Measurements from ENCODE around the gene BICDL1.

Gene BICDL1

DNA sequence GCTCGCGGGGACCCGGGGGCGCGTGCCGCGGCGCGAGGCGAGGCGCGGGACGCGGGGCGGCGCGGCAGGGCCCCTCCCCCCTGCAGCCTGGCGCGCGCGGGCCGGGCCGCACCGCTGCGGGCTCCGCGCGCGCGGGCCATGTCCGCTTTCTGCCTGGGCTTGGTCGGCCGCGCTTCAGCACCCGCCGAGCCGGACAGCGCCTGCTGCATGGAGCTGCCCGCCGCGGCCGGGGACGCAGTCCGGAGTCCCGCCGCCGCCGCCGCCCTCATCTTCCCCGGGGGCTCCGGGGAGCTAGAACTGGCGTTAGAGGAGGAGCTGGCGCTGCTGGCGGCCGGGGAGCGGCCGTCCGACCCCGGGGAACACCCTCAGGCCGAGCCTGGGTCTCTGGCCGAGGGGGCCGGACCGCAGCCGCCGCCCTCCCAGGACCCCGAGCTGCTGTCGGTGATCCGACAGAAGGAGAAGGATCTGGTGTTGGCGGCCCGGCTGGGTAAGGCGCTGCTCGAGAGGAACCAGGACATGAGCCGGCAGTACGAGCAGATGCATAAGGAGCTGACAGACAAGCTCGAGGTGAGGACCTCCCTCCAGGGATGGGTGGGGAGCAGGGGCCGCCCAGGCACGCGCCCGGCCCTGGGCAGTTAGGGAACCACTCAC is 820 bp downstream of the BICDL1 start:
- Mint-ChIP-seq H3K4me1 (peaks cover 9 to 34% of the 10 kb centered on the region in 2 donors), H3K4me3 (peak overlapping the region; percentile 84 to 86), H3K36me3 (peaks cover 17 to 20% of the 10 kb centered on the region in 2 donors), H3K9me3 (no peaks in the 10 kb centered on the region), H3K27me3 (peaks cover 0 to 3% of the 10 kb centered on the region in 2 donors), H3K27ac (peak overlapping the region; percentile 88)
- peak; percentile 32 for ATAC-seq (replicated peaks)
- DNase-seq: peak; percentile 52

DNA sequence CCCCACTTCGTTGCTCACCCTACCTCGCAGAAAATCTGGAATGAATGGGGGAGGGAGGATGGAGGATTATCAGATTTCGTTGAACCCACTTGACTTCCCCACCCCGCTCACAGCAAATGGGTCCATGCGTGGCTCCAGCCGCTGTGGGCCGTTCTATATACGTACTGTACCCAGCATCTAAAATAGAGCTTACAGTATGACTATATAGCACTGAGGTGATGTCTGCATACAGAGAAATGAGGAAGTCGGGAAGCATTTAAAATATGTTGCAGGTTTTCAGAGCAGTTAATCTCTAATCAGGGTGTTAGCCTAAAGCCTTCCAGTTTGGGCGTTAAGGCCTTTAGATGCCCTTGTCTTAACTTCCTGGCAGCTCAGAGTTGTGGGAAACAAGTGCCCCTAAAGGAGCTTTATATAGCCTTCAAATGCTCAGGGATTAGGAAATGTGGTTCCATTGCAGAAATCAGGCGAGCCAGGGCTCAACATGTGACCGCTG is 1.4 kb downstream of the BICDL1 start:
- H3K4me1 Mint-ChIP-seq: peaks cover 9 to 36% of the 10 kb centered on the region in 2 donors

DNA sequence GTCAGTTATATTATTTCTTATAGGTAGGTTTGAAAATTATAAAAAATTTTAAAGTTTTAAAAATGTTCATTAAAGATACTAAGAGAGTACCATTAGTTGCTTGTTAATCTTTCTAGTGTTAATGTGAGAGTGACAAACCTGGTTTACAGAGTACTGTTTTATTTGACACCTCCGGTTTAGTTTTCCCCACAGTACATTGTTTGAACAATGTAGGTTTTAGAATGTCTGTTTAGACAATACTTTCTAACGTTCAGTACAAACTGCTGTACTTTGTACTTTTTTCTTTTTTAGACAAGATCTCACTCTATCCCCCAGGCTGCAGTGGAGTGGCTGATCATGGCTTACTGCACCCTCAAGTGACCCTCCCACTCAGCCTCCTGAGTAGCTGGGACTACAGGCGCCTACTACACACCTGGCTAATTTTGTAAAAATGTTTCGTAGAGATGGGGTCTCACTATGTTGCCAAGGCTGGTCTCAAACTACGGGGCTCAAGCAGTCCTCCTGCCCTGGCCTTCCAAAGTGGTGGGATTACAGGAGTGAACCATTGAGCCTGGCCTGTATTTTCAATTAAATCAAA is 3.2 kb downstream of the BICDL1 start:
- ATAC-seq (replicated peaks): no peak
- no peak for DNase-seq
- H3K27me3 Mint-ChIP-seq: no peaks in the 10 kb centered on the region
- H3K9me3 Mint-ChIP-seq: no peaks in the 10 kb centered on the region
- H3K4me3 Mint-ChIP-seq: peak overlapping the region in 1 of 2 donors; percentile 54
- H3K27ac Mint-ChIP-seq: no peak overlapping the region
- H3K4me1 Mint-ChIP-seq: peaks cover 11 to 36% of the 10 kb centered on the region in 2 donors
- peaks cover 27 to 31% of the 10 kb centered on the region in 2 donors for H3K36me3 Mint-ChIP-seq

More for the DNA sequence above, 1.4 kb downstream of the BICDL1 start:
- no peaks in the 10 kb centered on the region for H3K9me3 Mint-ChIP-seq
- peak; percentile 51 for DNase-seq
- no peaks in the 10 kb centered on the region for H3K27me3 Mint-ChIP-seq
- ATAC-seq (replicated peaks): peak; percentile 49 to 62
- peak overlapping the region; percentile 88 for H3K27ac Mint-ChIP-seq
- peak overlapping the region; percentile 84 to 86 for H3K4me3 Mint-ChIP-seq
- H3K36me3 Mint-ChIP-seq: peaks cover 17 to 20% of the 10 kb centered on the region in 2 donors

DNA sequence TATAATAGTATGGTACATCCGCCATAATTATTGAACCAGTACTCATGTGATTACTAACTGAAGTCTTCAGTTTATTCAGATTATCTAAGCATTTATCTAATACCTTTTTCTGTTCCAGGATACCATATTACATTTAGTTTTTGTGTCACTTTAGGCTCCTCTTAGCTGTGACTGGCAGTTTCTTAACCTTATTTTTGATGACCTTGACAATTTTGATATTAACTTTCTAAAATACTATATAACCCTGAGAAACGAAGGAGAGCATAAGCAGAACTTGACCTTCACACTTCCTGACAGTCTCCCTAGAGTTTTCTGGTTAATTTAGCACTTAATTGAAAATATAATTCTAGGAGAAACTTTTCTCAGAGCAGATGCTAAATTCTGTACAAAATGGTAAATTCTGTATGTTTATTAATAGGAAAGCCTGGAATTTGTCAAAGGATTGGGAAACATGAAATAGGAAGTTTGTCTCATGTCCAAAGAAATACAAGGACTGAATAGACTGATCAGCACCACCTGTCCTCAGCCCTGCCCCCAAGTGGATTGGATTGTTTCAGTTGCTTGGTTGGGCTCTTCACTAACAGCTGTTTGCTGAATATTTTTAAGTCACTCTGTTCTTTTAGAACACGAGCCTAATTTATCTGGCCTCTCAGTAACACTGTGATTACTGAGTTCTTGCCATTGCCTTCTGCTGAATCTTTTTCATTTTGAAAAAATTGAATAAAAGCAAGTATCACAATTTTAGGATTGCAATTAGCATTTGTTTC is 6.0 kb downstream of the BICDL1 start:
- peaks cover 8 to 28% of the 10 kb centered on the region in 2 donors for H3K4me1 Mint-ChIP-seq
- H3K27ac Mint-ChIP-seq: no peak overlapping the region
- H3K36me3 Mint-ChIP-seq: peaks cover 41 to 49% of the 10 kb centered on the region in 2 donors
- DNase-seq (no peak), ATAC-seq (replicated peaks) (no peak)
- no peaks in the 10 kb centered on the region for H3K9me3 Mint-ChIP-seq
- H3K4me3 Mint-ChIP-seq: no peak overlapping the region
- no peaks in the 10 kb centered on the region for H3K27me3 Mint-ChIP-seq

DNA sequence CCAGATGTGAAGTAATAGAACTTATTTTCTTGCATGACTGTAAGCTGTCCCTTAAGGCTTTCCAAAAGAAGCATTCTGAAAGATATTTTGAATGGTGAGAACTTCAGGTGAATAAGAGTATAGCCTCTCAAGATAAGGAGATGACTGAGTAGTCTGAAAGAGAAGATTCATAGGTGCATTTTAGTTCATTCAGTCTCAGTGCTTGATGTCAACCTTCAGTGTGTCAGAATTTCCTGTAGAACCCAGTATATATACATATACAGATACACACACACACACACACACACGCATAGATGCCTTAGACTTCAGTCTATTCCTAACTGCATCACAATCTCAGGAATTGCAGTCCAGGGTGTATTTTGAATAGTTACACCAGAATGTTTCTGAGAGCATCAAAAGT is 7.4 kb downstream of the BICDL1 start:
- ATAC-seq (replicated peaks) (no peak), DNase-seq (no peak)
- H3K9me3 Mint-ChIP-seq: no peaks in the 10 kb centered on the region
- no peaks in the 10 kb centered on the region for H3K27me3 Mint-ChIP-seq
- H3K4me3 Mint-ChIP-seq: no peak overlapping the region
- H3K27ac Mint-ChIP-seq: no peak overlapping the region
- H3K4me1 Mint-ChIP-seq: peaks cover 2 to 28% of the 10 kb centered on the region in 2 donors
- peaks cover 37 to 56% of the 10 kb centered on the region in 2 donors for H3K36me3 Mint-ChIP-seq

DNA sequence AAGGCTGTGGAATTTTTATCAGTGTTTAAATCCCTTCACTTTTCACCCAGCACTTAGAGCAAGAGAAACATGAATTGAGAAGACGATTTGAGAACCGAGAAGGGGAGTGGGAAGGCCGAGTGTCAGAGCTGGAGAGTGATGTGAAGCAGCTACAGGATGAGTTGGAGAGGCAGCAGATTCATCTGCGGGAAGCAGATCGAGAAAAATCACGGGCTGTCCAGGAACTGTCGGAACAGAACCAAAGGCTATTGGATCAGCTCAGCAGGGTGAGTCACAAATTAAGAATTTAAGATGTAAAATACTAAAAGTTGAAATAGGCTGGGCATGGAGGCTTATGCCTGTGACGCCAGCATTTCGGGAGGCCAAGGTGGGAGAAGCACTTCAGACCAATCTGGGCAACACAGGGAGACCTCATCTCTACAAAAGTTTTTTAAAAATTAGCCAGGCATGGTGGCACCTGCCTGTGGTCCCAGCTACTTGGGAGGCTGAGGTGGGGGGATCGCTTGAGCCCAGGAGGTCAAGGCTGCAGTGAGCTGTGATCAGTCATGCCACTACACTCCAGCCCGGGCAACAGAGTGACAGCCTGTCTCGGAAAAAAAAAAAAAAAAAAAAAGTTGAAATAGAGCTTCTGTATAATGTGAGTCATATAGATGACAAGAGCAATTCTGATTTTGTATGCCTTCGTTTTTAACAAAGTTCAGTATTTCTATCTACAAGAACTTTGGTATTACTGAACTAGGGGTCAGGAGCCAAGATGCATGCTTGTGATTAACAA is 9.6 kb downstream of the BICDL1 start:
- no peak for DNase-seq
- H3K9me3 Mint-ChIP-seq: no peaks in the 10 kb centered on the region
- H3K4me3 Mint-ChIP-seq: no peak overlapping the region
- ATAC-seq (replicated peaks): no peak
- peaks cover 41 to 51% of the 10 kb centered on the region in 2 donors for H3K36me3 Mint-ChIP-seq
- no peaks in the 10 kb centered on the region for H3K27me3 Mint-ChIP-seq
- H3K4me1 Mint-ChIP-seq: peaks cover 2 to 14% of the 10 kb centered on the region in 2 donors
- no peak overlapping the region for H3K27ac Mint-ChIP-seq

DNA sequence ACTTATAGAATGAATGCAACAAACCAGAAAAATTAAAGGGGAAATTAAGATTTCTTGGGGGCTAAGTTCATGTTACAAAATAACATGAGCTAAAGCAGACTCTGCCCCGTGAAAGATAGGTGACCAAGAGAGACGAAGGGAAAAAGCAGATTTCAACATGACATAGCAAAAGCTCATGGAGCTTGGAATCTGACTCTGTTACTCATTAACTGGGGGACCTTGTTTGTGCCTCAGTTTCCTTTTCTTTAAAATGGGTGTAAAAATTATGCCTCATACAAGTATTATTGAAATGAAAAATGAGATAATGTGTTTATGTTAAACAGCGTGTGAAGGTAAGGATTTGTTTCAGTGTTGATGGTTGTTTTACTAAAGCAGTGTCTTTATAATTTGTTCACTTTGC is 11.5 kb downstream of the BICDL1 start:
- no peak overlapping the region for H3K27ac Mint-ChIP-seq
- DNase-seq: no peak
- no peaks in the 10 kb centered on the region for H3K9me3 Mint-ChIP-seq
- ATAC-seq (replicated peaks): no peak
- H3K27me3 Mint-ChIP-seq: no peaks in the 10 kb centered on the region
- peaks cover 39 to 49% of the 10 kb centered on the region in 2 donors for H3K36me3 Mint-ChIP-seq
- peaks cover 0 to 2% of the 10 kb centered on the region in 2 donors for H3K4me1 Mint-ChIP-seq
- H3K4me3 Mint-ChIP-seq: no peak overlapping the region

DNA sequence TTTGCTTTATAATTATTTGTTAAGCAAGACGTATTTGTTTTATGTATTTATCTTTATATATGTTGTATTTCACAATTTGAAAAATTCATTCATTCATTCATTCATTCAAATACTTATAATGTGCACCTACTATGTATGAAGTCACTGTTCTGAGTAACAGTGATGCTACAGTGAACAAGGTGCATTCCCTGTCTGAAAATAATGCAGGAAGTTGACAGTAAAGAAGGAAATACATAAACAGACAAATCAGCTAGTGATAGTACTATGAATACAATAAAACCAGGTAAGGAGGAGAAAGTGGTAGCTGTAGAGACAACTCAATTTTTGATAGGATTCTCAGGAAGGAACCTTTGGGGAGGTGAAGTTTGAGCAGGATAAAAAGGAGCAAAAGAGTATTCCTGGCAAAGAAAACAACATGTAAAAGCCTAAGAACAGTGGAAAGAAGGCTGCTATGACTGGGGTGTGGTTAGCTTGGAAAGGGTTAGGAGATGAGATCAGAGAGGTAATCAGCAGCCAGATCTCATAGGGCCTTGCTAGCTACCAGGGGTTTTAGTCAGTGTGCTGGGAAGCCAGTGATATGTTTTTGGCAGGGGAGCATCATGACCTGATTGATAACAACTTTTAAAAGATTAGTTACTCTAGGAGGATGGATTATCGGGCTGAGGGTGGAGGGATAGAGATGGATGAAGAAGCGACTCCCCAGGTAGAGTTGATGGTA is 17.4 kb downstream of the BICDL1 start:
- Mint-ChIP-seq H3K36me3 (peaks cover 30 to 32% of the 10 kb centered on the region in 2 donors), H3K4me3 (peak overlapping the region in 1 of 2 donors; percentile 1), H3K27me3 (no peaks in the 10 kb centered on the region), H3K27ac (no peak overlapping the region), H3K4me1 (peaks cover 15 to 36% of the 10 kb centered on the region in 2 donors), H3K9me3 (no peaks in the 10 kb centered on the region)
- ATAC-seq (replicated peaks) (peak in 1 of 2 donors; percentile 33), DNase-seq (no peak)

DNA sequence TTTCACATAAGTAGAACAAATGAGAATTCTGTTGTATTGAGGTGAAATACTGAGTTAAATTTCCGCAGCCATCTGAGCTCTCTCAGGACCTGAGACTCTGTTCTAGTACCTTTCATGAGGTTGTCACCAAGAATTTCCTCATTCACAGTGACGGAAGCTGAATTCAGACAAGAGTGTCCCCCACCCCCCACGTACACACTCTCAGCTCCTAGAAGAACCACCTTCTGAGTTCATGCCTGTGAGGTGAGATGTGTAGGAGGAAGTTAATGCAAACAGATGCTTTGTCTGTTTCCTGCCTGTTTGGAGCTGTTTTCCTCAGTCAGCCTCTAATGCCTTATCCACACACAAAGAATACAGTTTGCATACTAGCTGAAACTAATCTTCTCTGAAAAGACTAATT is 18.2 kb downstream of the BICDL1 start:
- peak; percentile 38 to 44 for ATAC-seq (replicated peaks)
- no peak for DNase-seq
- Mint-ChIP-seq H3K27ac (no peak overlapping the region), H3K4me1 (peaks cover 17 to 43% of the 10 kb centered on the region in 2 donors), H3K36me3 (peaks cover 32 to 33% of the 10 kb centered on the region in 2 donors), H3K4me3 (no peak overlapping the region), H3K27me3 (no peaks in the 10 kb centered on the region), H3K9me3 (no peaks in the 10 kb centered on the region)

DNA sequence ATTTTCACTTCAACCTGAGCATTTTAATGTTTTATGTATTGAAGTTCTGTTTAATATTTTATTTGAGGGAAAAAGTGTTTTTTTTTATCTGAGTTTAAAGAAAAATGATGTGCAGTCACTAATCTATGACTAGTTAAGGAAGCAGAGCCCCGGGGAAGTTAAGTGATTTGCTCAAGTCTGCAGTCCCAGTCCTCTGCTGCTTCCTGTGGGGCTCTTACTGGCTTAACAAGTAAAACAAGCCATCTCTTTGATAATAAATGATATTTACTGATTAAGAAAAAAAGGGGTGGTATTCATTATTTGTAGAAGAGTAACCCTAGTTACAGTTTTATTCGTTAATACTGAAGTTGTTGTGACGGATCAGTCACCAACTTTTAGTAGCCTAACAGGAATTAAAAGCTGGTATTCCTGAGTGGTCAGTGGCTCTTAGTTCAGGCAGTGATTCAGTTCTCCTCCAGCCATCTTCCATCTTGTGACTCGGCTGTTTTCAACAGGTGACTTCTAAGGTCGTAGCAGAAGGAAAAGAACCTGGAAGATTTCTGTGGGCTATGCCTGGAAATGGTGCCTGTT is 21.7 kb downstream of the BICDL1 start:
- H3K4me1 Mint-ChIP-seq: peaks cover 30 to 68% of the 10 kb centered on the region in 2 donors

DNA sequence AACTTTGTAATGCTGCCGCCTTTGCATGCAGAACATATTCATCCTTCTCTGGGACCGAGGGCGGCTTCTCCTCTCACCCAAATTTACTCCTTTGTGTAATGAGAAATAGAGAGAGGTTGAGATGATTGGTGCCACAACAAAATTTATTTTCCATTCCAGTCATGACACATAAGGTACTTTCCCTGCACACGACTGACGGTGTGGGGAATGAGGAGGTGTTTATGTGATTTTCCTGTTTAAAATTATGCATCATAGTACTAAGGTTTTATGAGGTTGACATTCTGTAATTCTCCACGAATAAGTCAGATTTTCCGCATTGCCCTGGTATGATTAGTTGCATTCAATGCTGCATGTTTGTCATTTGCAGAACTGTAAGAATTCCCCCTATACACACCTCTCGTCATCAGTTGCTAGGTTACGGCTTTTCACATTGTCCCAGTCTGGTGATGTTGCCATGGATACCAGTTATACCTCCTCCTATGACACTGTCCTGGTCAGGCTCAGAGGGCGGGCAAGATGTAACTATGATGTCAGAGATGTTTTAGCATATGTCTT is 23.1 kb downstream of the BICDL1 start:
- ATAC-seq (replicated peaks): peak; percentile 84 to 86
- Mint-ChIP-seq H3K9me3 (no peaks in the 10 kb centered on the region), H3K27me3 (no peaks in the 10 kb centered on the region), H3K4me3 (peak overlapping the region; percentile 52 to 54), H3K27ac (peak overlapping the region; percentile 97), H3K4me1 (peaks cover 24 to 58% of the 10 kb centered on the region in 2 donors), H3K36me3 (peaks cover 13 to 24% of the 10 kb centered on the region in 2 donors)
- peak; percentile 86 for DNase-seq

More for the DNA sequence above, 21.7 kb downstream of the BICDL1 start:
- peak overlapping the region; percentile 97 for H3K27ac Mint-ChIP-seq
- DNase-seq (no peak), ATAC-seq (replicated peaks) (no peak)
- H3K27me3 Mint-ChIP-seq: no peaks in the 10 kb centered on the region
- H3K4me3 Mint-ChIP-seq: no peak overlapping the region
- peaks cover 16 to 20% of the 10 kb centered on the region in 2 donors for H3K36me3 Mint-ChIP-seq
- no peaks in the 10 kb centered on the region for H3K9me3 Mint-ChIP-seq

DNA sequence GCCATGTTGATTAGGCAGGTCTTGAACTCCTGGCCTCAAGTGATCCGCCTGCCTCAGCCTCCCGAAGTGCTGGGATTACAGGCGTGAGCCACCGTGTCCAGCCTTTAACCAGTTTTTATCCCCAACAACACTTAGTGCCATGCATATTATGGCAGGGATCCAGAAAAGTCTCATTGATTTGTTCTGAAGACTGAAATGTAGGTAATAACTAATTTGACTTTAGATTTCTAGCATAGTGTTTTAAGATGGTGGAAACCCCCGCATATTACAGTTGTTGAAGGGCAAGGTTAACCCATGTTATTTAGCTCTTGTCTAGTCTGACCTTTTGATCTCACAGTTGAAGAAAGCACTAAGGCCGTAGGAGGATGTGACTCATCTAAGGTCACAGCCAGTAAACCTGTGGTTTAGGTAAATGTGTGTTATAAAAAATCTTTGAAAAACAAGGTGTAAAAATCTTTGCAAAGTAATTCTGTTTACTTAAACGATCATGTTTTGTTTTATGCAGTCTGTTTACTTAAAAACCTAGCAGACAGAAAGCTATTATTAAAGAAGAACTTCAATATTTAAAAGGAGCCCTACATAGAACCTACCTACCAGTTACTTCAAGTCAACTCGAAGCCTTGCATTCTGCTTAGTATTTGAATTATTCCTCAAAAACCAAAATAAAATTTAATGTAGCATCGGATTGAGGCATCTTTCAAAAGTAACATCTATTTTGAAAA is 24.8 kb downstream of the BICDL1 start:
- Mint-ChIP-seq H3K4me1 (peaks cover 19 to 45% of the 10 kb centered on the region in 2 donors), H3K36me3 (peaks cover 11 to 21% of the 10 kb centered on the region in 2 donors), H3K4me3 (peak overlapping the region; percentile 39 to 44), H3K27ac (peak overlapping the region; percentile 97), H3K9me3 (no peaks in the 10 kb centered on the region), H3K27me3 (no peaks in the 10 kb centered on the region)
- peak; percentile 54 for DNase-seq
- ATAC-seq (replicated peaks): peak; percentile 60 to 66
